ENCODE measurements around the gene SCARB1.

SCARB1 gene

GRCh38 chr12:124777399-124778372, 86.0 kb downstream of the SCARB1 start:
- DNase-seq (ENCODE audit: low read depth in 3 of 3), result no peak

- DNase-seq (ENCODE audit: low read depth in 3 of 3), result no peak
Measured at GRCh38 chr12:124776125-124776513, 87.5 kb downstream of the SCARB1 start.

GRCh38 chr12:124774462-124775167, 89.0 kb downstream of the SCARB1 start:
- DNase-seq (ENCODE audit: low read depth in 3 of 3), result peak in 2 of 3 experiments; percentile 25 to 39

- no peak for DNase-seq (ENCODE audit: low read depth in 3 of 3)
Measured at GRCh38 chr12:124774054-124774461, 89.6 kb downstream of the SCARB1 start.

- DNase-seq (ENCODE audit: low read depth in 3 of 3), result no peak
Measured at GRCh38 chr12:124772289-124773170, 91.1 kb downstream of the SCARB1 start.

- DNase-seq (ENCODE audit: low read depth in 3 of 3), result peak; percentile 66 to 82 (median 69)
Measured at GRCh38 chr12:124771462-124772288, 92.0 kb downstream of the SCARB1 start.

GRCh38 chr12:124770728-124771127, 92.9 kb downstream of the SCARB1 start:
- no peak for DNase-seq (ENCODE audit: low read depth in 3 of 3)

GRCh38 chr12:124769881-124770512, 93.7 kb downstream of the SCARB1 start:
- no peak for DNase-seq (ENCODE audit: low read depth in 3 of 3)

GRCh38 chr12:124769163-124769530, 94.5 kb downstream of the SCARB1 start:
- DNase-seq (ENCODE audit: low read depth in 3 of 3), result no peak

GRCh38 chr12:124768452-124769162, 95.1 kb downstream of the SCARB1 start:
- DNase-seq (ENCODE audit: low read depth in 3 of 3), result no peak

GRCh38 chr12:124767066-124767821, 96.4 kb downstream of the SCARB1 start:
- peak; percentile 69 to 79 (median 71) for DNase-seq (ENCODE audit: low read depth in 3 of 3)

- DNase-seq (ENCODE audit: low read depth in 3 of 3), result no peak
Measured at GRCh38 chr12:124766727-124767065, 97.0 kb downstream of the SCARB1 start.

GRCh38 chr12:124765581-124766489, 97.8 kb downstream of the SCARB1 start:
- no peak for DNase-seq (ENCODE audit: low read depth in 3 of 3)

GRCh38 chr12:124764870-124765580, 98.6 kb downstream of the SCARB1 start:
- no peak for DNase-seq (ENCODE audit: low read depth in 3 of 3)

GRCh38 chr12:124764451-124764850, 99.2 kb downstream of the SCARB1 start:
- no peak for DNase-seq (ENCODE audit: low read depth in 3 of 3)

- DNase-seq (ENCODE audit: low read depth in 3 of 3), result no peak
Measured at GRCh38 chr12:124763594-124763979, 100.1 kb downstream of the SCARB1 start.

GRCh38 chr12:124762791-124763593, 100.7 kb downstream of the SCARB1 start:
- DNase-seq (ENCODE audit: low read depth in 3 of 3), result no peak

Measured in stimulated activated CD4-positive, alpha-beta T cell treated with anti-CD3 and anti-CD28 coated beads, TNF-alpha, amount 100 ng/mL, for 4 hours (primary cell).